NCI-H446 treated with DMSO at 0.1 percent for 48 hours (cell line): Measurements from ENCODE around the gene ATP5ME.
"Not testable (repeated sequence)": the region's sequence is repeated elsewhere in the genome, so short reads cannot be mapped to it uniquely, and the experiment has no call there.

Source experiments
- DNase-seq: peaks from one replicate; lab custom pipeline; 2025; lab: John Stamatoyannopoulos, UW

ATP5ME gene

DNA sequence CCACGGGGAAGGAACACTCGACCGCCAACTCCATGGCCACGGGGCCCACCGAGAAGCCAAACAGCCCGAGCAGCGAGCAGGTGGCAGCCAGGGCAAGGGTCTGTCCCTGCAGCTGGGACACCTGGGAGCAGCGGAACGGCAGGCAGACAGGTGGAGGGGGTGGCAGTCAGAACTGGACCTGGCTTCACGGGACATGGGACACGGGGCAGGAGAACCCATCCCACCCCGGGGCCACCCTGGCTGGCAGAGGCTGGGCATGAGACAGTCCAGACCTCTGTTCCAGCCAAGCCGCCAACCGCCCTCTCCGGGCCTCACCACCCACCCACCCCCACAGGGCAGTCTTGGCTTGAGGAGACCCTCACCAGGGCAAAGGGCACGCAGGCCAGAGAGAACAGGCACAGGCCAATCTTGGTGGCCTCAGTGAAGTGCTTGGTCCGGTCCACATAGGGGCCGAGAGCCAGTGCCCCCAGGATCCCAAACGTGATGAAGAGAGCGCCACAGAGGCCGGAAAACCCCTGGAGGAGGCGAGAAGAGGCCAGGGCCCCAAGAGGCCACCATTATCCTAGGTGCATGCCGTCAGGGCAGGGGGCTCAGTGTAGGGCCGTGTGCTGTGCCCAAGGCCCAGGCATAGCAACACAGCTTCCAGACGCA lies 9.3 kb upstream of the ATP5ME start:
- DNase-seq: no peak

DNA sequence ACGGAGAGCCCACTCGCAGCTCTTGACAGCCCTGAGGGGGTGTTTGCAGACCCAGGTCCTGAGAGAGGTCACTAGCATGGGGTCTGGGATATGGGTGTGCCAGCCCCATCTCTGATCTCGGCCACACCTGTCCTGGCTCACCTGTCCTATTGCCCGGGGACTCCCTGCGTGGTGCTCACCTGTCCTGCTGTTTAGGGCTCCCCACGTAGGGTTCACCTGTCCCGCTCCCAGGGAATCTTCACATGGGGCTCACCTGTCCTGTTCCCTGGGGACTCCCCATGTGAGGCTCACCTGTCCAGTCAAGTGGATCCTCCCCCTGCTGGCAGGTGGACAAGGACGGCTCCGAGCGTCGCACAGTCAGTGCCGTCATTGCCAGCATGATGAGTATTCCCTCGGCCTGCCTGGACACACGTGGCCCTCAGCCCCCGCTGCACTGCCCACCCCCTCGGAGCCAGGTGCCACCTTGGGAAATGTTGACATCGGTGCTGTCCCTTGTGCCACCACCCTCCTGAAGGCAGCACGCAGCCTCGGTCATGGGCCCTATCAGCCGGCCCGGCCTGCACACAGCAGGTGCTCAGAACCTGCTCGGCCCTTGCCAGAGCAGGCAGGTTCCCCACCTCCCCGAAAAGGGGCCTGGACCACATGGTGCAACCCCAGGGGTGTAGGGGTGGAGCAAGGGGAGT lies 8.6 kb upstream of the ATP5ME start:
- no peak for DNase-seq

DNA sequence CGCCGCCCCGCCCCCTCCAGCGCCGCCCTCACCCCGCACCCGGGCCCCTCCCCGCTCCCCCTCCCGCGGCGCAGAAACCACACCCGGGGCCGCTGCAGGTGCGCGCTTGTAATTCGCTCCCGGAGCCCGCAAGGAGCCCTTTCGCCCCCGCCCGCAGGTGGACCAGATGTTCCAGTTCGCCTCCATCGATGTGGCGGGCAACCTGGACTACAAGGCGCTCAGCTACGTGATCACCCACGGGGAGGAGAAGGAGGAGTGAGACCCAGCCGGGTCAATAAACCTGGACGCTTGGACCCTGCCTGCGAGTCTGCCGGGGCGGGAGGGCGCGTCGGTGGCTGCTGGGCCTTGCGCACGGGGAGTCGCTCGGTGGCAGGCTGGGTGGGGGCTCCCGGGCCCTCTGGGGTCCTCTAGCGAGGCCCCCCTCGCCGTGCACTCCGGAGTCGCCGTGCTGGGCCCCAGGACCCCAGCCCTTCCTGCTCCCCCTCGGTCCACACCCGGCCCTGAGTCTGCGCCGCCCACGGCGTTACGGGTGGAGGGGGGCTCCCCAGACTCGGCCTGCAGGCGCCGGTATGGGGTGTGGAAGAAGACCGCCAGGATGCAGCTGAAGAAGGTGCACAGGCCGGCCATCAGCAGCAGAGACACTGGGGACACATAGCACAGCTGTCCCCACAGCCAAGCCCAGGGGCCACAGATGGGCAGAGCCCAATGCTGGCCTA lies 7.8 kb upstream of the ATP5ME start:
- no peak for DNase-seq

DNA sequence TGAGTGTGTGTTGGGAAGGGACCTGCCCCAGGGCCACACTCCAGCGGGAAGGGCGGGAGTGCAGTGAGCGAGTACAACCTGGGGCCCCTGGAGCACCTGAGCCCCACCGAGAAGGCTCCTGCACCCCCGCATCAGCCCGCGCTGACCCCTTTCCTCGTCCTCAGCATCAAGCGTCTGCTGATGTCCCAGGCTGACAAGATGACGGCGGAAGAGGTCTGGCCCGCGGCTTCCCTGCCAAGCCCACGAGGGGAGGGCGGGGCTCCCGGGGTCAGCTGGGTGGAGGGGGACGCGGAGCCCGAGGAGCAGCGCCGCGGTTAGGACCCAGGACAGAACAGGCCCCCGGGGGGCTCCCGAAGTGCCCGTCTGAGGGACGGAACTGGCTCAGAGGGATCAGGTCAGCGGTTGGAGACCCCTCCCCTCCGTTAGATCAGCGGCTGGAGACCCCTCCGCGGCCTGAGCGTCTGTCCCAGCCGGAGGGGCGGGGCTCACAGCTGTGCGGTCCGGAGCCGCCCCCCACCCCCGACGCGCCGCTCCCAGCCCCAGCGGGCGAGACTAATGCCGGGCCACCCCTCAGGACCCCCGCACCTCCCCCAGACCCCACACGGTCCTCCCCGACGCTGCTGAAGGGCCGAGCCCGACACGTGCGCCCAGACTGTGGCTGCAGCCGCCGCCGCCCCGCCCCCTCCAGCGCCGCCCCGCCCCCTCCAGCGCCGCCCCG lies 7.0 kb upstream of the ATP5ME start:
- DNase-seq: no peak

DNA sequence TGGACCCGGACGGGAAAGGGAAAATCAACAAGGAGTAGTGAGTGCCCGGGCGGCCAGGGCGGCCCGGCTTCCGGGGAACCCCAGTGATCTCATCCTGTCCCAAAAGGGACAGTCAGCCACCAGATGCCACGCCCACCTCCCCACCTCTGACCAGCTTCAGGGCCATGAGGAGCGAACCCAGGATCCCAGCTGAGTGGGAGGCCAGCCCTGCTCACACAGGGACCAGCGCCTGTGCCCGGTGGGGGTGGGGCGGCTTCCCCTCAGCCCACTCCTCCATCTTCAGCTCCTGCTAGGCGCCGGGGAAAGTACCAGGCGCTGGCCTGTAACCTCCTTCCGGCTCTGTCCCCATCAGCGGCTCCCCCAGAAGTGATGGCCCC lies 6.5 kb upstream of the ATP5ME start:
- no peak for DNase-seq

DNA sequence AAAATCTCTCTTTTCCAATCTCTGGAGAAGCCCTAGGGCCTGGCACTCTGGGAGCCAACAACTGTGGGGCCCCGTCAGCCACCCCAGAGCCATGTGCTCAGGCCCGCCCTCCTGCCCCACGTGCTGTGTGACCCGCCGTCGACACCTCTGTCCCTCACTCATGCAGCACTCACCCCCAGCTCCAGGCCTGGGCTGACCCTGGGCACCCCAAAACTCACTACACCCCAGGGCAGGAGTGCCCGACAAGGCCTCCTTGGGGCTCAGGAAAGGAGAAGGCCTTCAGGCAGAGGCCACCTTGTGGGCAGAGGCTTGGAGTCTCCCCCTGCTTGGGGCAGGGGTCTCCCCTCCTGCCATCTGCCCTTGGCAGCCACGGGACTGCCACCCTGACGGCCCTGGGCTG lies 6.0 kb upstream of the ATP5ME start:
- DNase-seq: no peak

DNA sequence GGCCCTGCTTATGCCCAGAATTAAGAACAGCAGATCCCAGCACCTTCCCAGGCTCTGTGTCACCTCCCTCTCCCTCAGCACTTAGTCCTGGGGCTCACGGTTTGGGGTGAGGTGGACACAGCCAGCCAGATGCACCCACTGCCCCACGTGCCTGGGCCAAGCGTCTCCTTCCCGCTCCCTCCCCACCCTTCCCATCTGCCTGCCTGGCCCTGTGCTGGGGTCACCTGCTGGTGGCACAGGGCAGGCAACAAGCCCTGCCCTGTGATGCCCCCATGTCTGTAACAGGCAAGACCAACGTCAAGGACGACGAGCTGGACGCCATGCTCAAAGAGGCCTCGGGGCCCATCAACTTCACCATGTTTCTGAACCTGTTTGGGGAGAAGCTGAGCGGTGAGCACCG lies 5.6 kb upstream of the ATP5ME start:
- DNase-seq: no peak

DNA sequence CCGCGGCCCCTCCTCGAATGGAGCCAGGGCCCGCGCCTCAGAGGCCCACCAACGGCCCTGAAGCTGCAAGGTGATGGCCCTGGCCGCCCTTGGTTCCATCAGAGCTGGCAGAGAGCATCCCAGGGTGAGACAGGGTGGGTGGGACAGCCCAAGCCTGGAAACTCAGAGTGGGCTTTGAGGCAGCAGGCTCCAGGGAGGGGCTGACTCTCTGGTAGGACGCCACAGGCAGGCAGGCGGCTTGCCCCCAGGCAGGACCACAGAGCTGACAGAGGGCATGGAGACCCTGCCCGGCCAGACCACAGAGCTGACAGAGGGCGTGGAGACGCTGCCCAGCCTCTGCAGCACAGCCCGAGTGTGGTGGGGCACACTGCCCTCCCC lies 5.0 kb upstream of the ATP5ME start:
- DNase-seq: no peak

DNA sequence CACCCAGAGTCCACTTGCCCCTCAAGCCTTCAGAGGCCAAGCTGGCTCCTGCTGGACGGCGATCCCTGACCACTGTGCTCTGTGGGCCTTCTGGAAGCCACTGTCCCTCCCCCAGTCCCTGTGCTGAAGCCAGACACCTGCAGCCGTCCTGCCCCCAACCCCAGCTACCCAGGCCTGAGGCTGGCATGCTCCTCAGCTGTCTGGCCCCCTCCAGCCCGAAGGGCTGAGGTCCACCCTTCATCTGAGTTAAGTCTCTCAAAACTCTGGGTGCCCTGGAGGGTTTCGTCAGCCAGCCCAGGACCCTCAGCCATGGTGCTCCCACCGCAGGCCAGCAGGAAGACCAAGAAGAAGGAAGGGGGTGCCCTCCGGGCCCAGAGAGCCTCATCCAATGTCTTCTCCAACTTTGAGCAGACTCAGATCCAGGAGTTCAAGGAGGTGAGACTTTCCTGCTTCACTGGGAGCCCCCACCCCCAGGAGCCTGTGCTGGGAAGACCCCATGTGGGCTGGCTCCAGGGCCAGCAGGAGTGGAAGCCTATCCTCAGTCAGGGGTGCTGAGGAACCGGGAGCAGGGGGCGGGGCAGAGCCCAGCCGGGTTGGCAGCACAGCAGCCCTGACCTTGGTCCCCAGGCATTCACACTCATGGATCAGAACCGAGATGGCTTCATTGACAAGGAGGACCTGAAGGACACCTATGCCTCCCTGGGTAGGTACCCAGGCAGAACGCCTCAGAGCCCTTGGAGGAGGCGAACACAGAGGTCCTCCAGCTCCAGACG lies 4.4 kb upstream of the ATP5ME start:
- no peak for DNase-seq

DNA sequence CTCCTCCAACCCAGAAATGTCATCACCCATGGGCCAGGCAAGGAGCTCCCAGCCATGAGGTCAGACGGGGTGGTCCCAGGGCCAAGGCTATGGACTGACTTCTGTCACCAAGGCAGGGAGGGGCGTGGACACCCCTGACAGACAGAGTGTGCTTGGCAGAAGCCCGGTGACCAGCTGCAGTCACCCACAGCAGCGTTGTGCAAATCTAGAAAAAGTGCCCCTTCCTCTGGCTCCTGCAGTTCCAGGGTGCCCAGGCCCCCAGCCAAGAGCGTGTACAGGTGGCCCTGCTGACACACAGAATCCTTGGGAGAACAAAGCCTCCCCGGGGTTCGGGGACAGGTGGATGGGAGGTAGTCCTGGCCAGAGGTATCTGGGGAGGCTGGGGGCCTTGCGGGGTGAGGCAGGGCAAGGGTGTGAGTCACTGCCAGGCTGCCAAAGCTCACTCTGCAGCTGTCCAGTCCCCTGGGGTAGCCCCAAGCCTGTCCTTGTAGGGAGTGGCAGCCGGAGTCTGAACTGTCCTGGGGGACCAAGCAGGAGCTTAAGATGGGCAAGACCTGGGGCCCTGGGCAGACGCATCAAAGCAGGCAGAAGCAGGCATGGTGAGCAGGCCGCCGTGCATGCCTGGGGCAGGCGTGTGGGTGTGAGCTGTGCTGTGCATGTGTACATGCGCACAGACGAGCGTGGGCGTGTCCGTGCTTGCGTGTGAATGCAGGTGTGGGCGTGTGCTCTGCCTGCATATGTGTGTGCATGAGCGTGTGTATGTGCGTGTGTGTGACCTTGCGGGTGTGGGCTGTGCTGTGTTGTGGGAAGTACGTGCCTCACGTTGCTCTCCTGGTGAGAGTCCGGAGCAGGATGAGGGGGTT lies 3.6 kb upstream of the ATP5ME start:
- no peak for DNase-seq

DNA sequence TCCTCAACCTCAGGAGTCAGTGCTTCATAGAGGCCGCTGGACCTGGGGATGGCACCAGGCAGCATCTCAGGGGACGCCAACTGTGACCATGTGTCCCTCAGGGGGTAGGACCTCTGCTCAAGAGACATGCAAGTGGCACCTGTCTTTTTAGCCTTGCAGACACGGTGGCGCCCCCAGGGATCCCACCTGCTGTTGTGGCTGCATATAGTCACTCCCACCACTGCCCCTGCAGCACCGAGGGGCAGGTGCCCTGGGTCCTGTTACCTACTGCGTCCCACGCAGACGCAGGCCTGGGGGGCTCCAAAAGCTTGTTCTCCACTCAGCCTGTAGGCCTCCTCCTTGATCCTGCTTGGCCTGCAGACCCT lies 2.8 kb upstream of the ATP5ME start:
- no peak for DNase-seq

DNA sequence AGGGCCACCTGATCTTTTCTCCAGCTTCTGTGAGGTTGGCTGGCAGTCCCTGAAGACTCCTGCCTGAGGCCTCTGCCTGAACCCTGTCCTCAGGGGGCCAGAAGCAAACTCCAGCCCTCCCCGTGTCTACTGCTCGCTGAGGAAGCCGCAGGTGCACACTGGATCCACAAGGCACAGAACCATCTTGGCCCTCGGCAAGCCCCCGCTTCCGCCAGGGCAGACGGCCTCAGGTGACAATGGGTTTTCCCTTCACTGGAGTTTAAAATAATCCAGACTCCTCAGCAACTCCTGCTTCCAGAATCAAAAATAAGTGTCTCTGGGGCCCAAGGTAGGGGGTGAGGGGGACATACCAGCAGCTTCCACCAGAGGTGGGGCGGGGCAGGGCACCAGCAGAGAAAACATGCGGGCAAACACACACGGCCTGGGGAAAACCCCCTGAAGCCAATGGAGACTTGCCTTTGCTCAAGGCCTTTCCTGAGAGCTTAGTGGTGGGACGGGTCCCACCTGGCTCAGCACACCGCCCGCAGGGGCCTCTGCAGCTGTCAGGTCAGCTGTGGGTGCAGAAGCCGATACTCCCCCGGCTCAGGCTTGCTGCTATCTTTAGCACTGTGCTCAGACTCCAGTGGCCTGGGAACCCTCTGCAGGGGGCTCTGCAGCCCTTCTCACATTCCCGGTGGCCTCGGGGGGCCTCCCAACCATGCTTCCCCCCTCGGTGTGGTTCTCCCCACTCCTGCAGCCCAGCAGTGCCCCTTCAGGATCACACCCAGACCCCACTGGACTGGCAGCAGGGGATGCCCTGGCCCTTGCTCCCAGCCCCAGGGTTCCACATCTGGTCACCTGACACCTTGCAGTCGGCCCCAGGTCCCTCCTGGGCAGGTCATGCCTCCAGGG lies 2.1 kb upstream of the ATP5ME start:
- DNase-seq: no peak

DNA sequence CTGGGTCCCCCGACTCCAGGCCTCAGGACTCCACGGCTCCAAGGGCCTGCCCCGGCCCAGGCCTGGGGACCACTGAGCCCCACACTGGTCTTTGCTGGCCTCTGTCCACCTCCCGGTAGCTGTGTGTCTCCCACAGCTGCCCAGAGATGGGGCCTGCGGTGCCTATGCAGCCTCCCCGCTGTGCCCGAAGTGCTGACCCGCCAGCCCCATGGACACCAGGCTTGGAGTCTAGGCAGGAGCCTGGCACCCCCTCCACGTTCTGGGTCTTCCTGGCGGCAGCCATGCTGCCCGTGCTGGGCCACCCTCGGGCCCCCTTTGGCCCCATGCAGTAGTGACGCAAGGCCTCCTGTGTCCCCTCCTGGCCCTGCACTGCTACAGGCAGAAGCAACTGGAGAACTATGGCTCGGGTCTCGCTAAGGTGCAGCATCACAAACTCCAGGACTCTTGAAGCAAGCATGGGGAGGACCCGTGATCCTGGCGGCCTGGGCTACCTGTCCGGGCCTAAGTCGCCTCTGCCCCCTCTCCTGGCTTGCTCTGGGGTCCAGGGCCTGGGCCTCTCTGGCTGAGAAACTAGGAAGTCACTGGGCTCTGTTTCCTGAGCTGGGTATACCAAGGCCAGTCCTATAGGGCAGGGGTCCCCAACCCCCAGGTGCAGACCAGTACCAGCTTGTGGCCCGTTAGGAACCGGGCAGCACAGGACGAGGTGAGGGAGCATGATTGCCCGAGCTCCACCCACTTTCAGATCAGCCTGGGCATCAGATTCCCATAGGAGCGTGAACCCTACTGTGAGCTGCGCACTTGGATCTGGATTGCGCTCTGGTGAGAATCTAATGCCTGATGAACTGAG lies 1.2 kb upstream of the ATP5ME start:
- DNase-seq: no peak

DNA sequence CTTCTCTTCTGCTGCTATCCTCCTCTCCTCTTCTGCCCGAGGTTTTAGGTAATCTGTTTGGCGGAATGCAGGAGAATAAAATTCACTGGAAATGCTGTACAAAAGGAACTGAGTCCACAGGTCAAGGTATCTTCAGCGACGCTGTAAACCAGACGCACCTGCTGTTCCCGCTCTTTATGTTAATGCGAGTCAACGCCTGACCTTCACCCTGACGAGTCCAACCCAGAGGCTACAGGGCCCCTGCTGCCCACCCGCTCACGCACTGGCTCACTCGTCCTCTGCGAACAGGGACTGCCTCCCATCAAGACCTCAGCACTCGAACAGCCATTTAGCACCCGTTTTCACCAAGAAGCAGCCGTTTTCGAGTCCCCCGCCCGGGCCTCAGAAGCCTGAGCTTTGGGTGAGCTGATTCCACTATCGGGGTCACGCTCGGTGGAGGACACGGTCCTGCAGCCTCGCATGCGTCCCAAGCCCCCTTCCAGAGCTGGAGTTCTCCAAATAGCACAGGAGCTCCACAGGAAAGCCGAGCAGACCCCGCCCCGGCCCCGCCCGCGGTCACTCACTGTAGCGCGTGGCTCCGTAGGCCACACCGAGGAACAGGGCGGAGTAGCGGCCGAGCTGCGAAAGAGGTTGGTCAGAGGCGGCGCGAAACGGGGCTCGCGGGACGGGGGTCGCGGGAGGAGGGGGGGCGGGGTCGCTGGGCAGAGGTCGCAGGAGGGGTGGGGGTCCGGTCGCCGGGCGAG lies 556 bp downstream of the ATP5ME start:
- DNase-seq: no peak

DNA sequence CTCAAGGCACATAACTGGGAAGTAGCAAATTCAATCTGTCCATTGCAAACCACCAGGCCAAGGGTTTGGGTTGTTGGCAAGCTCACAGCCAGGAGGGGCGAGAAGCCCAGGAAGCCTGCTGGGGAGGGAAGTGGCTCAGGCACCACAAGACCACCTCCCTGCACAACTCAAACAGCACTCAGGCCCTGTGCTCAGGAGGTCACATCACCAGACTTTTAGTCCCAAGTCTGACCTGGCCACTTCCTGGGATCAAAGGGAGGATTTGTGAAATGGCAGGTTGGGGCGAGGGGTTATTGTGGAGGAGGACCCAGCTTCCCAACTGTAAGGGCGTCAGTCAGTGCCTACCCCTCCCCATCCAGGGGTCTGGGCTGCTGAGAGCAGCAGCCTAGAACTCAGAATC lies 2.3 kb downstream of the ATP5ME start:
- no peak for DNase-seq

DNA sequence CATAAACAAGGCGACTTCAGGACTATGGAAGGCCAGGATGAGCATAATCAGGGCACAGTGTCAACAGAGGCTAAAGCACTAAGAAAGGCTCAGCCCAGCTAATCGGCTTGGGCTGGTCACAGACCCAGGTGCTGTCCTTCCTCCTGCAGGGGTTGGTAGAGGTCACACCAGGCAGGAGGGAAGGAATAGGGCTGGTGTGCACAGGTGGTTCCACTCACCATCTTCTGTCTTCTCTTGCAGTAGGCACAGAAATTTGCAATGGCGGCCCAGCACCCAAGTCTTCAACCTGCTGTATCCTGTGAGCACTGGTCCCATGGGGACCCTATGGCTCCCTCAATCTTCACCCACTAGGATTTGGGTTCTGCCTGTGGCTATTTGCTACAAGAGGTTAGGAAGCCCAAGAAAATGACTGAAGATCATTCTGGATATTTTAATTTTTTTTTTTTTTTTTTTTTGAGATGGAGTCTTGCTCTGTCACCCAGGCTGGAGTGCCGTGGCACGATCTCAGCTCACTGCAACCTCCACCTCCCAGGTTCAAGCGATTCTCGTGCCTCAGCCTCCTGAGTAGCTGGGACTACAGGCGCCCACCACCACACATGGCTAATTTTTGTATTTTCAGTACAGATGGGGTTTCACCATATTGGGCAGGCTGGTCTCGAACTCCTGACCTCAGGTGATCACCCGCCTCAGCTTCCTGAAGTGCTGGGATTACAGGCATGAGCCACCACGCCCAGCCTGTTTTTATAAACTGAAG lies 4.1 kb downstream of the ATP5ME start:
- DNase-seq: not testable (repeated sequence)

DNA sequence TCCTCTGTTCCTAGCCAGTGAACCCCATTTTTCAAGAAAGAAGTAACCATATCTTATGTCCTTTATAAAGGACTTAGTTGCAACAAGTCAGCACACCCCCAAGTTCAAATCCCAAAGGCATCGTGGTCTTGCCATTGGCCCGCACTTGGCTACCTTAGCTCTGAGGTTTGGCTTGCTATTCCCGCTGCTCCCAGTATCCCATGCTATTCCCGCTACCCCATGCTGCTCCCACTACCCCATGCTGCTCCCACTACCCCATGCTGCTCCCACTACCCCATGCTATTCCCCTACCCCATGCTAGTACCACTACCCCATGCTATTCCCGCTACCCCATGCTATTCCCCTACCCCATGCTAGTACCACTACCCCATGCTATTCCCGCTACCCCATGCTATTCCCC lies 5.9 kb downstream of the ATP5ME start:
- DNase-seq: not testable (repeated sequence)

DNA sequence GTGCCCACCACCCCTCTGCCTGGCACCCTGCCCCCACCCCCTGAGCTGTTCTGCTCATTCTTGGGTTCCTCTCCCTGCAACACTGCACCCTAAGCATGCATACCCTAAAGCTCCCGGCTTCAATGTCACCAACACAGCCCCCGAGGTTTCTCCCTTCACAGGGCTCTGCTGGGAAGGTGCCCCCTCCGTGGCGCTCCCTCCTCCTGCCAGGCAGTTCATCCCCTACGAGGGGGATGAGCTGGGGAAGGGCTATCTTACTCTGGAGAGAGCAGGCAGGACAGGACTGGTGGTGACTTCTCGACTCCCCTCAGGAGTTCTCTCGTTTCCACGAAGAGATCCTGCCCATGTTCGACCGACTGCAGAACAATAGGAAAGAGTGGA lies 6.5 kb downstream of the ATP5ME start:
- no peak for DNase-seq
